NT2/D1 (cell line): ENCODE results near the gene UBA52.

Experiments used
- SUZ12 ChIP-seq: IDR thresholded peaks from 2 replicates; pipeline ENCODE4 v1.6.1; 2011; ENCODE audit not compliant: insufficient read length, insufficient read depth; ENCODE audit errors: extremely low read depth
- YY1 ChIP-seq: IDR thresholded peaks from 2 replicates; pipeline ENCODE4 v1.6.1; 2011; ENCODE audit not compliant: insufficient read length, insufficient read depth

DNA sequence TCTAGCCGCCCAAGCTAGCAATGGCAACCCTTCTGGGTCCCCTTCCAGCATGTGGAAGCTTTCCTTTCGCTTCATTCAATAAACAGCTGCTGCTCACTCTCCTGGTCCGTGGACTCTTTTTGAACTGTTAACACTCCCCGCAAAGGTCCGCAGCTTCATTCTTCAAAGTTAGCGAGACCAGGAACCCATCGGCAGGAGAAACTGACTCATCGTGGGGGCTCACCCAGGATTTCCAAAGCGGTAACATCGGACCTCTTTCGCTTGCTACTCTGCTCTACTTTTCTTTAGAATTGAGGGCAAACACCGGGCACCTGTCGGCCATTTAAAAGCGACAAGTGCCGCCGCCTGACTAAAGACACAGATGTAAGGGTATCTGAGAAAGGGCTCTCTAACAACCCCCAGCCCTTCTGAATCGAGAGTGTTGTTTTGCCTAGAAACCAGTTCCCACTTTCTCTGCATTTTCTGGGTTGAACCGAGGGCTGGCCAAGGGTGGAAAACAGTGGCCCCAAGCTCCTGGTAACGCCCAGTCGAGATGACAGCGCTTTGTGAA, 5.8 kb downstream of the UBA52 start:
- no peak for TF ChIP-seq SUZ12
- no peak for TF ChIP-seq YY1
